Right lobe of liver (tissue), 4 donors: ENCODE results near the gene ROCK2.

Source experiments
- CTCF ChIP-seq, 4 donors: fragments of 200-600 bp in 3 of 4; fragments of 450-650 bp in 1 of 4; IDR thresholded peaks; one replicate each; pipeline versions ENCODE4 v1.5.1 to v1.8.0; 2016 to 2022; ENCODE audit warnings: antibody characterized with exemption in 4 of 4, mild to moderate bottlenecking in 2 of 4
- POLR2A ChIP-seq: fragments of 450-650 bp; IDR thresholded peaks from one replicate; pipeline ENCODE4 v1.6.1; 2017; ENCODE audit warnings: antibody characterized with exemption, mild to moderate bottlenecking
- donor health status: DM: no; HTN: no; CAD: no.
- donor health status: DM: no; HTN: no; CAD: no.
- donor health status: DM: no; HTN: yes; CAD: no.

DNA sequence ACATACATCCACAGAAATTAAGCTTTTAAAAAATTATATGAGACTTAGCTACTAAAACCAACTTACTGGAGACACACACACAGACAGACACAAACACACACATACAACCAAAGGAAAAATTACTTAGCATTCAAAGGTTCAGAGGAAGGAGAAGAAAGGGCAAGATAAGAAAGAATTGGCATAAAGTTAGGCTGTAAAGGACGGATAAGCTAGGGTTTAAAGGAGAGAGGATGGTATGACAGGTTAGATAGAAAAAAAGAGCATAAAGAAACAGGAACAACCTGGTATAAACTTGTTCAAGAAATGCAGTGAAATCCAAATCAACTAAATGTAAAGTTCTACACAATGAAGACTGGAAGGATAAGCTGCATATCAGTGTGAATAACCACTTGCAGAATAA is 115.7 kb downstream of the ROCK2 start:
- TF ChIP-seq CTCF (IDR thresholded peaks at IDR 0.05) (no peak), POLR2A (no peak)
